Measurements from ENCODE around the gene ZNF579. TPM values are rescaled to one million over a fixed set of nuclear protein-coding genes. Genes with fewer than 3 reads are reported as not detected.

ZNF579 gene
- total and polyA plus RNA-seq, 2 of the 8 experiments (the other 6 are each of a cell fraction or from before 2014, with no cell fraction given) = 10.0 to 18.9 TPM

DNA sequence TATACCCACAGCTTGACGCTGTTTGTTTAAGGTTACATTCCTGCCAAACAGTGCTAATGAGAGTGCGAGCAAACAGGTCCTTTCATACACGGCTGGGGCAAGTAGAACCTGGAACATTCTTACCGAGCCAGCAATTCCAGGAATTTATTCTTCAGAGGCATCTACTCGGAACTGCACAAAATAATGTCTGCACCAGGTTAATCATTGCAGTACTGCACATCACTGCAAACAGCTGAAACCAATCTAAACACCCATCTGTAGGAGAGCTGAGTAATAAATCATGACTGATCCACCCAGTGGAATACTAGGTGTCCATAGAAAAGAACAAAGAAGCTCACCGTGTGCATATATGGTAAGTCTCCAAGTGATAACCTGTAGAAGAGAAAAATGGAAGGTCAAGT is 1.2 kb upstream of the ZNF579 start:
- no peak for FAIRE-seq
- no peak overlapping the region for H3K27ac ChIP-seq (ENCODE audit: low read depth, low read length)

More for the DNA sequence above, 1.2 kb upstream of the ZNF579 start:
- no peak overlapping the region for H4K8ac ChIP-seq (ENCODE audit: extremely low read depth, insufficient read depth, low read length)
- no peak overlapping the region for H3K56ac ChIP-seq (replicated peaks; ENCODE audit: insufficient read length, low read depth, low read length)
- peaks cover 13% of the 10 kb centered on the region; the same call in 1 of the 2 replicates for H3K23me2 ChIP-seq (ENCODE audit: low read depth, low read length)
- no peak overlapping the region for H4K5ac ChIP-seq (ENCODE audit: insufficient read length, low read depth, low read length)
- H3K4me1 ChIP-seq (replicated peaks in 1 of 4; ENCODE audit: control insufficient read depth in 3 of 4, insufficient read depth in 4 of 4, low read length in 3 of 4) = peaks cover 0 to 2% (median under 1%) of the 10 kb centered on the region in 4 experiments; a peak in 4 of 7 replicates
- no peak overlapping the region for H3K9ac ChIP-seq (replicated peaks in 1 of 4; ENCODE audit: extremely low read depth in 1 of 4, low read depth in 3 of 4, low read length in 3 of 4)
- H2AFZ ChIP-seq (ENCODE audit: low read length) = no peak overlapping the region
- no peak overlapping the region for H3K4me3 ChIP-seq (ENCODE audit: extremely low read depth in 1 of 4, insufficient read depth in 2 of 4, low read depth in 3 of 4, low read length in 4 of 4)
- TF ChIP-seq TAF1 (IDR thresholded peaks at IDR 0.05; ENCODE audit: low read depth, low read length) (no peak), SRF (IDR thresholded peaks at IDR 0.05; ENCODE audit: low read depth, low read length) (no peak), RFX5 (IDR thresholded peaks at IDR 0.05; ENCODE audit: borderline replicate concordance, low read depth, low read length) (no peak), SIX5 (IDR thresholded peaks at IDR 0.05; ENCODE audit: low read depth, low read length) (no peak), POLR2AphosphoS5 (IDR thresholded peaks at IDR 0.05; ENCODE audit: low read depth, low read length) (no peak), BRCA1 (IDR thresholded peaks at IDR 0.05; ENCODE audit: low read depth, low read length) (no peak), KDM5A (IDR thresholded peaks at IDR 0.05; ENCODE audit: low read length) (no peak), KDM1A (IDR thresholded peaks at IDR 0.05; ENCODE audit: borderline replicate concordance, low read length) (no peak), JUND (IDR thresholded peaks at IDR 0.05; ENCODE audit: low read length) (no peak), POU5F1 (IDR thresholded peaks at IDR 0.05; ENCODE audit: low read depth, low read length) (no peak), YY1 (IDR thresholded peaks at IDR 0.05; ENCODE audit: low read depth, low read length) (no peak)
- TF ChIP-seq, protein P1, sequence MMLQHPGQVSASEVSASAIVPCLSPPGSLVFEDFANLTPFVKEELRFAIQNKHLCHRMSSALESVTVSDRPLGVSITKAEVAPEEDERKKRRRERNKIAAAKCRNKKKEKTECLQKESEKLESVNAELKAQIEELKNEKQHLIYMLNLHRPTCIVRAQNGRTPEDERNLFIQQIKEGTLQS (IDR thresholded peaks at IDR 0.05; ENCODE audit: insufficient read depth, low read depth, low read length) = no peak
- TF ChIP-seq, protein P2, sequence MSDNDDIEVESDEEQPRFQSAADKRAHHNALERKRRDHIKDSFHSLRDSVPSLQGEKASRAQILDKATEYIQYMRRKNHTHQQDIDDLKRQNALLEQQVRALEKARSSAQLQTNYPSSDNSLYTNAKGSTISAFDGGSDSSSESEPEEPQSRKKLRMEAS (IDR thresholded peaks at IDR 0.05) = no peak
- CTCF ChIA-PET (ENCODE audit: partially characterized antibody) = interaction anchor here (0.5 to 1.4 kb wide), 7 partner anchors 16 to 666 kb away, joined by 3 read pairs; partner anchors contain the start of gene FIZ1
- H3K18ac ChIP-seq (ENCODE audit: extremely low read depth, low read length) = no peak overlapping the region
- no peak overlapping the region for H2AK5ac ChIP-seq (ENCODE audit: low read depth, low read length)
- WGBS, 2 experiments (ENCODE audit: extremely low coverage in 1 of 2, insufficient coverage in 1 of 2, insufficient read length in 1 of 2, insufficient replicate concordance in 2 of 2, low coverage in 1 of 2, low lambda C conversion rate in 2 of 2, missing lambda C conversion rate in 1 of 2) = 74% methylated on average over 6 of the region's 6 CpGs; no CpG with 5 or more reads in 1 of the 2 experiments
- no peak overlapping the region for H2BK120ac ChIP-seq (replicated peaks; ENCODE audit: low read depth, low read length)
- no peak overlapping the region for H2BK5ac ChIP-seq (ENCODE audit: low read depth, low read length)
- no peak overlapping the region for H2BK12ac ChIP-seq (ENCODE audit: low read depth, low read length)
- H3K4me2 ChIP-seq (ENCODE audit: insufficient read depth in 1 of 2, low read depth in 2 of 2, low read length in 2 of 2) = no peak overlapping the region; a peak in 1 of 4 replicates
- H3K23ac ChIP-seq (ENCODE audit: insufficient read length) = no peak overlapping the region
- no peaks in the 10 kb centered on the region; a peak in 1 of 7 replicates for H3K27me3 ChIP-seq (replicated peaks in 1 of 4; ENCODE audit: control insufficient read depth in 3 of 4, extremely low read depth in 1 of 4, insufficient read depth in 3 of 4, low read length in 3 of 4)
- peaks cover 0 to 4% of the 10 kb centered on the region in 2 experiments for H4K20me1 ChIP-seq (replicated peaks in 1 of 2; ENCODE audit: control insufficient read depth in 1 of 2, insufficient read depth in 2 of 2, low read length in 2 of 2)
- H4K91ac ChIP-seq (replicated peaks; ENCODE audit: insufficient read length, low read length) = no peak overlapping the region
- H3K4ac ChIP-seq (replicated peaks; ENCODE audit: insufficient read length, low read depth, low read length) = no peak overlapping the region
- H3K79me2 ChIP-seq (ENCODE audit: control insufficient read depth in 1 of 2, insufficient read depth in 2 of 2, low read length in 2 of 2) = peaks cover 5 to 6% of the 10 kb centered on the region in 2 experiments; a peak in 3 of 4 replicates
- DNase-seq (ENCODE audit: low read depth in 1 of 2, low spot score in 2 of 2) = no peak
- H2BK15ac ChIP-seq (ENCODE audit: low read length) = no peak overlapping the region
- H2BK20ac ChIP-seq (ENCODE audit: low read length) = no peak overlapping the region
- peaks cover 8% of the 10 kb centered on the region; the same call in 1 of the 2 replicates for H3K79me1 ChIP-seq (ENCODE audit: low read depth, low read length)
- POLR2A ChIA-PET (ENCODE audit: partially characterized antibody) = interaction anchor here (0.7 to 2.7 kb wide), 13 partner anchors 8 to 175 kb away, joined by 3 to 27 read pairs (median 3); partner anchors contain the start of genes FIZ1, UBE2S and ZNF865
- peaks cover 5 to 23% (median 7%) of the 10 kb centered on the region in 4 experiments; a peak in 7 of 8 replicates for H3K36me3 ChIP-seq (ENCODE audit: control insufficient read depth in 2 of 4, insufficient read depth in 4 of 4, low read length in 3 of 4)
- H3K14ac ChIP-seq (ENCODE audit: insufficient read length) = no peak overlapping the region
- no peaks in the 10 kb centered on the region for H3K9me3 ChIP-seq (ENCODE audit: insufficient read depth in 2 of 2, low read depth in 1 of 2, low read length in 1 of 2)

Measured in H1 (cell line).